K562 (cell line): ENCODE data around the gene WDCP. TPM values are rescaled to one million over a fixed set of nuclear protein-coding genes. Genes with fewer than 3 reads are reported as not detected.

ENCODE experiments used
- ATAC-seq: fragments of 200-7000 bp; cut with Tn5 transposase; 3 replicates; pipeline ENCODE4 v1.9.1; 2020; ENCODE audit warnings: moderate library complexity
- BruUV-seq: library from RNA; stranded (reverse); fragments of 400-500 nt; replicated peaks from 2 replicates; lab custom pipeline; 2021; lab: Mats Ljungman, UMichigan
- CTCF ChIA-PET: fragments of 300-600 bp; formaldehyde crosslinking; extraction: SDS; loops from one replicate; lab custom pipeline; 2021; ENCODE audit warnings: low intra/inter-chr PET ratio; lab: Yijun Ruan, JAX
- POLR2A ChIA-PET: fragments of 300-600, 350-650 bp; sonication (Branson Sonifier 250); formaldehyde crosslinking; extraction: SDS; loops from one replicate; lab custom pipeline; 2021; ENCODE audit warnings: antibody characterized with exemption, inconsistent platforms; lab: Yijun Ruan, JAX
- DNase-seq, 4 experiments: peaks; one replicate each; pipeline versions ENCODE4 v3.0.0 to v3.0.0-alpha.2; 2011 to 2018; ENCODE audit warnings: low spot score in 3 of 4, mixed read lengths in 3 of 4; ENCODE audit errors: extremely low read depth in 1 of 4
- FAIRE-seq: peaks from 2 replicates; lab custom pipeline; 2011; peaks lifted over from hg19 to GRCh38; lab: Jason Lieb, UNC
- H2AFZ ChIP-seq: 2 replicates; pipeline ENCODE4 v1.6.0; 2011; ENCODE audit warnings: low read depth, low read length, control low read depth, inconsistent platforms
- H3K27ac ChIP-seq: fragments of 200-600 bp; 3 replicates; pipeline ENCODE4 v1.8.0; 2011; ENCODE audit warnings: low read depth, mild to moderate bottlenecking, control low read depth, inconsistent platforms, low read length, moderate library complexity, mixed read lengths; ENCODE audit errors: extremely low read depth
- H3K27me3 ChIP-seq, 2 experiments: fragments of 300-600 bp in 1 of 2; 2 replicates in 1 of 2; 3 replicates in 1 of 2; pipeline versions ENCODE4 v1.6.0 to v1.8.0; 2011; ENCODE audit warnings: inconsistent platforms in 2 of 2, low read length in 2 of 2, mild to moderate bottlenecking in 1 of 2, mixed read lengths in 1 of 2, moderate library complexity in 1 of 2; ENCODE audit not compliant: control insufficient read depth in 2 of 2, insufficient read depth in 2 of 2
- H3K36me3 ChIP-seq: fragments of 300-600 bp; 3 replicates; pipeline ENCODE4 v1.8.0; 2011; ENCODE audit warnings: mild to moderate bottlenecking, low read length, inconsistent platforms; ENCODE audit not compliant: control insufficient read depth, insufficient read depth
- H3K4me1 ChIP-seq, 2 experiments: fragments of 200-600 bp in 1 of 2; replicated peaks in 1 of 2; 2 replicates in 1 of 2; 3 replicates in 1 of 2; pipeline versions ENCODE4 v1.5.1 to v1.8.0; 2011; ENCODE audit warnings: inconsistent platforms in 2 of 2, low read length in 2 of 2, mild to moderate bottlenecking in 1 of 2, mixed read lengths in 1 of 2, moderate library complexity in 1 of 2; ENCODE audit not compliant: control insufficient read depth in 2 of 2, insufficient read depth in 2 of 2
- H3K4me2 ChIP-seq: 2 replicates; pipeline ENCODE4 v1.6.1; 2011; ENCODE audit warnings: low read length, control low read depth, inconsistent platforms, mixed read lengths; ENCODE audit not compliant: insufficient read depth
- H3K4me3 ChIP-seq: fragments of 200-600 bp; sonication (generic), shearing (Covaris generic); 2 replicates; pipeline ENCODE4 v1.5.1; 2016; ENCODE audit warnings: control low read depth, inconsistent platforms
- H3K79me2 ChIP-seq: fragments of 200-600 bp; 3 replicates; pipeline ENCODE4 v1.8.0; 2011; ENCODE audit warnings: low read length, inconsistent platforms; ENCODE audit not compliant: control insufficient read depth, insufficient read depth
- H3K9ac ChIP-seq, 2 experiments: 2 replicates each; pipeline versions ENCODE4 v1.6.0 to v1.6.1; 2011; ENCODE audit warnings: low read depth in 2 of 2, low read length in 2 of 2, control low read depth in 1 of 2, inconsistent platforms in 1 of 2, mild to moderate bottlenecking in 1 of 2, mixed read lengths in 1 of 2; ENCODE audit not compliant: insufficient read depth in 1 of 2
- H3K9me1 ChIP-seq: one replicate; pipeline ENCODE4 v1.6.0; 2011; ENCODE audit warnings: inconsistent platforms, mild to moderate bottlenecking, low read length, moderate library complexity; ENCODE audit not compliant: control insufficient read depth, insufficient read depth
- H3K9me3 ChIP-seq: replicated peaks from 2 replicates; pipeline ENCODE4 v1.5.1; 2011; ENCODE audit warnings: low read depth, low read length, inconsistent platforms; ENCODE audit not compliant: control insufficient read depth, insufficient read depth
- H4K20me1 ChIP-seq: replicated peaks from 2 replicates; pipeline ENCODE4 v1.6.1; 2011; ENCODE audit warnings: low read length, inconsistent platforms, mixed read lengths; ENCODE audit not compliant: control insufficient read depth, insufficient read depth
- CEBPG ChIP-seq, 3 experiments: fragments of 200-800 bp in 1 of 3; sonication (Bioruptor generic) in 1 of 3; sonication (generic) in 1 of 3; formaldehyde crosslinking in 1 of 3; IDR thresholded peaks in 2 of 3; conservative IDR thresholded peaks in 1 of 3; 2 replicates each; pipeline versions ENCODE4 v1.6.1 to v1.8.0; 2016 to 2022; ENCODE audit warnings: missing compliant biosample characterization in 2 of 3, missing genetic modification characterization in 2 of 3, mild to moderate bottlenecking in 1 of 3, missing genetic modification reagents in 1 of 3
- DACH1 ChIP-seq: fragments of 450-650 bp; IDR thresholded peaks from 2 replicates; pipeline ENCODE4 v1.6.1; 2018; ENCODE audit not compliant: partially characterized antibody
- EGR1 ChIP-seq: fragments of 450-650 bp; conservative IDR thresholded peaks from 2 replicates; pipeline ENCODE4 v1.6.1; 2017; ENCODE audit warnings: mild to moderate bottlenecking
- ELF4 ChIP-seq: fragments of 450-650 bp; formaldehyde crosslinking; IDR thresholded peaks from 2 replicates; pipeline ENCODE4 v1.4.0; 2022; ENCODE audit warnings: missing genetic modification characterization
- ERF ChIP-seq: fragments of 450-650 bp; formaldehyde crosslinking; IDR thresholded peaks from 2 replicates; pipeline ENCODE4 v1.4.0; 2020; ENCODE audit warnings: mild to moderate bottlenecking, mixed read lengths
- ETS1 ChIP-seq: conservative IDR thresholded peaks from 2 replicates; pipeline ENCODE4 v1.6.1; 2011; ENCODE audit warnings: low read depth, mild to moderate bottlenecking, low read length; ENCODE audit not compliant: control insufficient read depth
- HINFP ChIP-seq: fragments of 450-650 bp; conservative IDR thresholded peaks from 2 replicates; pipeline ENCODE4 v1.6.1; 2016; ENCODE audit warnings: missing genetic modification characterization, low read depth, mild to moderate bottlenecking, control low read depth, missing compliant biosample characterization
- IFI16 ChIP-seq: fragments of 250-450 bp; sonication (Bioruptor Pico); IDR thresholded peaks from 2 replicates; pipeline ENCODE4 v2.1.2; 2022; ENCODE audit warnings: mild to moderate bottlenecking, inconsistent platforms
- KAT8 ChIP-seq: fragments of 450-650 bp; IDR thresholded peaks from 2 replicates; pipeline ENCODE4 v1.6.1; 2016; ENCODE audit warnings: low read depth, mild to moderate bottlenecking
- ZNF212 ChIP-seq: fragments of 450-650 bp; formaldehyde crosslinking; IDR thresholded peaks from 2 replicates; pipeline ENCODE4 v1.4.0; 2020; ENCODE audit warnings: mild to moderate bottlenecking
- ZNF707 ChIP-seq: fragments of 250-450 bp; sonication (Bioruptor Pico); conservative IDR thresholded peaks from 2 replicates; pipeline ENCODE4 v1.8.0; 2022; ENCODE audit warnings: inconsistent platforms, mild to moderate bottlenecking, moderate library complexity
- WGBS: fragments of 100-300 bp; shearing (Covaris generic); methylation state at CpG from one replicate; pipeline ENCODE4 v1.1.6; 2016; ENCODE audit warnings: low coverage, mixed read lengths; ENCODE audit not compliant: insufficient coverage; ENCODE audit errors: missing lambda C conversion rate; 5-methylcytosine and 5-hydroxymethylcytosine counted together
- in situ Hi-C: fragments of 300-500 bp; cut with MboI; formaldehyde crosslinking; loops from 4 replicates; pipeline ENCODE4 v1.15.0; 2018; ENCODE audit warnings: inconsistent platforms, mixed read lengths
- intact Hi-C: fragments of 100-400 bp; cut with micrococcal nuclease; formaldehyde crosslinking; loops from 2 replicates; pipeline ENCODE4 v1.14.2; 2022
- polyA plus RNA-seq, 8 experiments: library from polyadenylated mRNA; depleted of rRNA in 4 of 8; stranded (reverse) in 5 of 8; unstranded in 3 of 8; fragments of >200 nt; fragmentation: Nextera tagmentation in 2 of 8; fragmentation: Illumina TruSeq in 1 of 8; extraction: Ambion mirVana in 2 of 8; extraction: Trizol in 1 of 8; gene quantifications; 2 replicates each; pipeline versions ENCODE4 v1.2.1 to v1.2.3, GENCODE V29; 2011 to 2014; ENCODE audit warnings: inconsistent platforms in 1 of 8, missing spikeins in 1 of 8
- total RNA-seq, 7 experiments: library from RNA; depleted of rRNA in 6 of 7; stranded (reverse); fragments of >200 nt in 6 of 7; fragmentation: Illumina TruSeq in 2 of 7; extraction: Trizol in 2 of 7; gene quantifications; 2 replicates each; pipeline versions ENCODE4 v1.2.1 to v1.2.3, GENCODE V29; 2011 to 2021; ENCODE audit warnings: low replicate concordance in 1 of 7

WDCP gene
- total and polyA plus RNA-seq, 9 of the 15 experiments (the other 6 are each of a cell fraction or from before 2014, with no cell fraction given), result 10.1 to 41.4 (median 21.8) TPM

GRCh38 chr2:24054366-24055010 is 7.3 kb upstream of the WDCP start:
- no peaks in the 10 kb centered on the region for H3K9me3 ChIP-seq
- H3K4me3 ChIP-seq, result no peak overlapping the region
- H3K27me3 ChIP-seq, result peaks cover 10 to 11% of the 10 kb centered on the region in 2 experiments; a peak in 4 of 5 replicates
- ATAC-seq, result no peak; the same call in 2 of the 3 replicates
- no peak for FAIRE-seq
- 6% methylated on average over 8 of the region's 8 CpGs for WGBS
- H3K36me3 ChIP-seq, result no peaks in the 10 kb centered on the region
- ChIA-PET CTCF (no interaction called here), POLR2A (no interaction called here)
- no peak for DNase-seq
- H3K9ac ChIP-seq, result no peak overlapping the region
- H2AFZ ChIP-seq, result no peak overlapping the region
- in situ Hi-C loops (no loop called here), intact Hi-C loops (no loop called here)
- BruUV-seq, result no TSS peak
- no peaks in the 10 kb centered on the region for H3K79me2 ChIP-seq
- peaks cover 0 to 10% of the 10 kb centered on the region in 2 experiments; a peak in 2 of 5 replicates for H3K4me1 ChIP-seq
- no peak overlapping the region for H3K27ac ChIP-seq
- TF ChIP-seq CEBPG (CRISPR knock-in tag; IDR thresholded peaks at IDR 0.05) (no peak), CEBPG (tag; conservative IDR thresholded peaks at IDR 0.05 in 1 of 2, IDR thresholded peaks at IDR 0.05 in 1 of 2) (peak in 1 of 2 experiments; percentile 52; a peak in 1 of 4 replicates), DACH1 (no peak)
- TF ChIP-seq, all 486 proteins: peak for 1
- H3K4me2 ChIP-seq, result no peak overlapping the region
- no peaks in the 10 kb centered on the region for H3K9me1 ChIP-seq
- no peaks in the 10 kb centered on the region; the same call in 1 of the 2 replicates for H4K20me1 ChIP-seq

GRCh38 chr2:24052951-24053350 is 5.8 kb upstream of the WDCP start:
- Histone ChIP-seq H3K36me3 (no peaks in the 10 kb centered on the region), H3K4me3 (no peak overlapping the region), H3K4me2 (no peak overlapping the region), H4K20me1 (no peaks in the 10 kb centered on the region; the same call in 1 of the 2 replicates), H3K27me3 (peaks cover 10 to 11% of the 10 kb centered on the region in 2 experiments; a peak in 4 of 5 replicates), H3K9me3 (no peaks in the 10 kb centered on the region), H3K9ac (no peak overlapping the region), H3K4me1 (peaks cover 4 to 17% of the 10 kb centered on the region in 2 experiments; a peak in 4 of 5 replicates), H3K27ac (no peak overlapping the region), H3K9me1 (no peaks in the 10 kb centered on the region), H2AFZ (no peak overlapping the region), H3K79me2 (no peaks in the 10 kb centered on the region)
- DNase-seq (no peak), ATAC-seq (no peak), FAIRE-seq (no peak)
- BruUV-seq, result no TSS peak
- in situ Hi-C loops (no loop called here), intact Hi-C loops (no loop called here)
- POLR2A ChIA-PET, result interaction anchor here (0.6 to 1.7 kb wide), 4 partner anchors 13 to 1013 kb away, joined by 3 to 7 read pairs (median 4); partner anchors contain the start of gene SF3B6
- CTCF ChIA-PET, result no interaction called here
- WGBS, result 0% methylated on average over 1 of the region's 1 CpG
- TF ChIP-seq ZNF707, result no peak
- no peak for TF ChIP-seq HINFP
- TF ChIP-seq ERF (CRISPR knock-in tag), result no peak
- no peak for TF ChIP-seq ELF4 (CRISPR knock-in tag)
- TF ChIP-seq ETS1, result no peak
- no peak for TF ChIP-seq IFI16 (CRISPR knock-in tag)
- TF ChIP-seq KAT8, result no peak
- no peak for TF ChIP-seq ZNF212 (CRISPR knock-in tag)
- no peak for TF ChIP-seq EGR1
